Brain microvascular endothelial cell (primary cell): ENCODE results near the gene MAD1L1.

Experiments used
- DNase-seq: peaks from one replicate; pipeline ENCODE4 v3.0.0-alpha.2; 2020
- H3K27ac ChIP-seq: fragments of 250-450 bp; sonication (Bioruptor Pico); 2 replicates; pipeline ENCODE4 v1.5.1; 2020; ENCODE audit warnings: mild to moderate bottlenecking, moderate library complexity
- H3K27me3 ChIP-seq: fragments of 250-450 bp; sonication (Bioruptor Pico); replicated peaks from 2 replicates; pipeline ENCODE4 v1.5.1; 2020; ENCODE audit warnings: mild to moderate bottlenecking
- H3K36me3 ChIP-seq: fragments of 250-450 bp; sonication (Bioruptor Pico); replicated peaks from 2 replicates; pipeline ENCODE4 v1.5.1; 2020; ENCODE audit warnings: mild to moderate bottlenecking
- H3K4me3 ChIP-seq: 2 replicates; pipeline ENCODE4 v1.5.1; 2011; ENCODE audit warnings: low read depth, mild to moderate bottlenecking, control low read depth, low read length, moderate library complexity
- CTCF ChIP-seq: IDR thresholded peaks from 2 replicates; pipeline ENCODE4 v1.5.1; 2011; ENCODE audit warnings: low read depth, mild to moderate bottlenecking, moderate library complexity, low read length, control low read depth, inconsistent platforms; ENCODE audit errors: missing control alignments
- in situ Hi-C: cut with HindIII; loops from 2 replicates; pipeline ENCODE4 v1.10.0; 2017; ENCODE audit warnings: low sequenced_read_pairs, low pct_ligation_motif_present

The MAD1L1 gene

GRCh38 chr7:2201686-2202360 is 30.9 kb downstream of the MAD1L1 start:
- Histone ChIP-seq H3K36me3 (peaks cover 4% of the 10 kb centered on the region), H3K4me3 (no peak overlapping the region), H3K27me3 (no peaks in the 10 kb centered on the region), H3K27ac (no peak overlapping the region)
- no peak for DNase-seq
- TF ChIP-seq CTCF: no peak
- in situ Hi-C loops: no loop called here

- H3K36me3 ChIP-seq: peaks cover 7% of the 10 kb centered on the region
- no peak overlapping the region for H3K27ac ChIP-seq
- H3K27me3 ChIP-seq: no peaks in the 10 kb centered on the region
- H3K4me3 ChIP-seq: no peak overlapping the region
- TF ChIP-seq CTCF: no peak
- in situ Hi-C loops: no loop called here
- DNase-seq: no peak
Observed at GRCh38 chr7:2201128-2201527, 31.6 kb downstream of the MAD1L1 start.

DNA sequence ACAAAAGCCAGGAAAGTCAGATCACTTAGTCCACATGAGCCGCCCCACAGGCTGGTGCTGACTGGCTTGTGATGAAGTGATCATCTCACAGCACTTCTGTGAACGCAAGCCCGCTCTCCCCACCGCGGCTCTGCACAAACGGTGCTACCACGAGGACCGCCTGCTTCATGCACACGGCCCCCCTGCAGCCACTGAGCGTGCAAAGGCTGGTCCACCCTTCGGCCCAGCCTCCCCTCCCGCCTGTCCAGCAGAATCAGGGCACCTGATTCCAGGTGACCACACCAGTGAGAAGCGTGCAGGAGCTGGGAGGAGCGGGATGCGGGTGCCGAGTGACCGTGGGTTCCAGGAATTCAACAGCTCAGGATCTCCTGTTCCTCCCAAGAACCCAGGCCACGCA is 32.2 kb downstream of the MAD1L1 start:
- Histone ChIP-seq H3K27ac (no peak overlapping the region), H3K27me3 (no peaks in the 10 kb centered on the region), H3K4me3 (no peak overlapping the region), H3K36me3 (peaks cover 7% of the 10 kb centered on the region)
- no peak for TF ChIP-seq CTCF
- DNase-seq: no peak
- in situ Hi-C loops: no loop called here

DNA sequence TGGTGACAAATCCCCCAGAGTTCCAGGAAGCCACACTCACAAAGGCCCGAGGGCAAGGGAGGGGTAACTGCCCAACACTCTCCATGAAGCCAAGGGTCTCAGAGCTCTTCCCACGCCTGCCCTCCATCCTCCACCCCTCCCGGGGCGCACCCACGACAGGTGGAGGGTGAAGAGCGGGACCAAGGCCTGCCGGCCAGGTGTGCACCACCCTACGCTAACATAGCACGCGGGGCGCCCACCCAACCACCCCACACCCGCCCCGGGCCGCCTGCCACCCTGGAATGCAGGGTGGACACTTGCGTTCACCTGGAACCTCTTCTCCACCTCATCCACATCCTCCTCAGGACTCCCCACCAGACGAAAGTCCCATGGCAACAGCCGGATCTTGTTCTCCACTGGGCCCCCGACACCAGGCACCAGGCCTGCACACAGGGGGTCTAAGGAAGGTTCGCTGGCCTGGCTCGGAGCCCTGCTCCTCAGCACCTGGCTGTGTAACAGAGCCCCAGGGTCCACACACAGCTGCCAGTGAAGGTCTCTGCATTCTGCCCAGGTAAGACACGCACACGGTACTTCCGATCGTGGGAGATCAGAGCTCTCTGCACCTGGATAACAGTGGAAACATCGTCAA is 32.7 kb downstream of the MAD1L1 start:
- Histone ChIP-seq H3K27me3 (no peaks in the 10 kb centered on the region), H3K4me3 (no peak overlapping the region), H3K36me3 (peaks cover 7% of the 10 kb centered on the region), H3K27ac (no peak overlapping the region)
- TF ChIP-seq CTCF: no peak
- in situ Hi-C loops: no loop called here
- no peak for DNase-seq

DNA sequence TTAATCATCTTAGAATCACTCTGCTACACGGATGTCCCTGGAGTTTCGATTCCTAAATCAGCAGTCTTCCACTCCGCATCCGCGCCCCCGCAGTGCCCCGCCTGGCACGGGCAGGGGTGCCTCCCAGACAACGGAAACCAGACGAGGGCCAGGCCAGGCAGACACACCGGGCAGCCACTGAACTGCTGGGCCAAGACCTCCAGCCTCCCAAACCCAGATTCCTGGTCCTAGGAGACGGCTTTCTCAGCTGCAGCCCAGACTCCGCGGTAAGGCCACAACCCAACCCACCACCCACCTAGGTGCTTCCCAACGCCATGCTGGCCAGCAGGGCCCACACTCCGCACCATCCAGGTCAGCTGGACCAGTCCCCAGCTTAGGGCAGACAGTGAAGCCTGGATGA is 33.2 kb downstream of the MAD1L1 start:
- in situ Hi-C loops: no loop called here

More for the DNA sequence above, 33.2 kb downstream of the MAD1L1 start:
- Histone ChIP-seq H3K27me3 (no peaks in the 10 kb centered on the region), H3K4me3 (no peak overlapping the region), H3K36me3 (peaks cover 7% of the 10 kb centered on the region), H3K27ac (no peak overlapping the region)
- DNase-seq: no peak
- TF ChIP-seq CTCF: no peak
